Measurements from ENCODE around the gene MRAP.
"Not testable (repeated sequence)": the region's sequence is repeated elsewhere in the genome, so short reads cannot be mapped to it uniquely, and the experiment has no call there.

Gene MRAP

GRCh38 chr21:32300117-32300681, 1.5 kb downstream of the MRAP start:
- FAIRE-seq = no peak

- FAIRE-seq = no peak
These were observed 2.9 kb downstream of the MRAP start for GRCh38 chr21:32301596-32301995.

- FAIRE-seq = no peak
These were observed 3.9 kb downstream of the MRAP start for GRCh38 chr21:32302560-32302959.

- FAIRE-seq = no peak
These were observed 4.7 kb downstream of the MRAP start for GRCh38 chr21:32303385-32303784.

GRCh38 chr21:32304998-32305397, 6.3 kb downstream of the MRAP start:
- no peak for FAIRE-seq

- no peak for FAIRE-seq
These were observed 7.5 kb downstream of the MRAP start for GRCh38 chr21:32306021-32306780.

GRCh38 chr21:32307706-32308105, 9.1 kb downstream of the MRAP start:
- FAIRE-seq = no peak

- FAIRE-seq = no peak
These were observed 10.0 kb downstream of the MRAP start for GRCh38 chr21:32308696-32309095.

- FAIRE-seq = no peak
These were observed 11.3 kb downstream of the MRAP start for GRCh38 chr21:32309906-32310460.

GRCh38 chr21:32310976-32311375, 12.3 kb downstream of the MRAP start:
- not testable (repeated sequence) for FAIRE-seq

GRCh38 chr21:32311621-32312020, 13.0 kb downstream of the MRAP start:
- no peak for FAIRE-seq

GRCh38 chr21:32312326-32312725, 13.7 kb downstream of the MRAP start:
- FAIRE-seq = no peak

- no peak for FAIRE-seq
These were observed 14.3 kb downstream of the MRAP start for GRCh38 chr21:32312976-32313375.

- FAIRE-seq = no peak
These were observed 16.2 kb downstream of the MRAP start for GRCh38 chr21:32314806-32315205.

- FAIRE-seq = no peak
These were observed 17.0 kb downstream of the MRAP start for GRCh38 chr21:32315511-32316281.

- no peak for FAIRE-seq
These were observed 17.9 kb downstream of the MRAP start for GRCh38 chr21:32316361-32317215.

GRCh38 chr21:32317726-32318125, 19.1 kb downstream of the MRAP start:
- FAIRE-seq = no peak

GRCh38 chr21:32319012-32319411, 20.4 kb downstream of the MRAP start:
- FAIRE-seq = no peak

- FAIRE-seq = no peak
These were observed 21.4 kb downstream of the MRAP start for GRCh38 chr21:32320059-32320458.

- no peak for FAIRE-seq
These were observed 22.1 kb downstream of the MRAP start for GRCh38 chr21:32320726-32321125.

- FAIRE-seq = no peak
These were observed 22.8 kb downstream of the MRAP start for GRCh38 chr21:32321480-32321879.

- no peak for FAIRE-seq
These were observed 23.4 kb downstream of the MRAP start for GRCh38 chr21:32322103-32322502.

- no peak for FAIRE-seq
These were observed 24.0 kb downstream of the MRAP start for GRCh38 chr21:32322676-32323075.
